Naive thymus-derived CD8-positive, alpha-beta T cell (primary cell): ENCODE data around the gene GPC3. TPM values are rescaled to one million over a fixed set of nuclear protein-coding genes. Genes with fewer than 3 reads are reported as not detected.

Source experiments
- ATAC-seq, 2 donors: fragments of 150-1000 bp; cut with Tn5 transposase in 1 of 2; sonication (Bioruptor Pico), chemical (Tn5 transposase) in 1 of 2; 1 replicate in 1 of 2; 2 replicates in 1 of 2; pipeline ENCODE4 v1.10.0; 2021; ENCODE audit warnings: mild to moderate bottlenecking in 2 of 2, moderate library complexity in 2 of 2
- POLR2A ChIA-PET: fragments of 350-600 bp; sonication (Branson Sonifier 250); formaldehyde crosslinking; loops from one replicate; lab custom pipeline; 2021; ENCODE audit warnings: antibody characterized with exemption; lab: Charles Lee
- DNase-seq, 10 donors: peaks; one replicate each; pipeline versions ENCODE4 v3.0.0 to v3.0.0-alpha.2; 2020 to 2022
- H3K27ac Mint-ChIP-seq, 10 donors: one replicate each; pipeline ENCODE4 v1.8.0; 2020 to 2022; ENCODE audit warnings: mild to moderate bottlenecking in 10 of 10, mixed read lengths in 10 of 10, moderate library complexity in 4 of 10, inconsistent platforms in 1 of 10
- H3K27me3 Mint-ChIP-seq, 5 donors: one replicate each; pipeline ENCODE4 v1.8.0; 2021 to 2022; ENCODE audit warnings: mixed read lengths in 5 of 5
- H3K36me3 Mint-ChIP-seq, 3 donors: one replicate each; pipeline ENCODE4 v1.8.0; 2020 to 2022; ENCODE audit warnings: mixed read lengths in 3 of 3, mild to moderate bottlenecking in 2 of 3, inconsistent platforms in 1 of 3
- H3K4me1 Mint-ChIP-seq, 4 donors: one replicate each; pipeline ENCODE4 v1.8.0; 2021 to 2022; ENCODE audit warnings: mixed read lengths in 4 of 4
- H3K4me3 Mint-ChIP-seq, 10 donors: one replicate each; pipeline ENCODE4 v1.8.0; 2020 to 2022; ENCODE audit warnings: mild to moderate bottlenecking in 10 of 10, mixed read lengths in 10 of 10, moderate library complexity in 6 of 10, inconsistent platforms in 1 of 10
- H3K9me3 Mint-ChIP-seq, 9 donors: one replicate each; pipeline ENCODE4 v1.8.0; 2020 to 2022; ENCODE audit warnings: mixed read lengths in 9 of 9, mild to moderate bottlenecking in 3 of 9, inconsistent platforms in 1 of 9, moderate library complexity in 1 of 9
- polyA plus RNA-seq, 3 donors: library from polyadenylated mRNA; unstranded; fragments of 300-500 nt; fragmentation: Illumina TruSeq; gene quantifications; one replicate each; pipeline ENCODE4 v1.2.3, GENCODE V29; 2021
- total RNA-seq, 8 experiments: library from RNA in 2 of 8; stranded (reverse) in 2 of 8; gene quantifications; one replicate each; pipeline ENCODE4 v1.2.3 and lab custom pipeline; 2021 to 2026

Gene GPC3
- total and polyA plus RNA-seq, 5 experiments from 2014 or later = 2.3 to 3.9 (median 2.6) TPM; not detected in 2

GRCh38 chrX:134013092-134013497 lies 27.7 kb upstream of the GPC3 start:
- POLR2A ChIA-PET = no interaction called here
- ATAC-seq = no peak
- peaks cover 0 to 2% (median 0%) of the 10 kb centered on the region in 9 donors for H3K9me3 Mint-ChIP-seq
- no peaks in the 10 kb centered on the region for H3K36me3 Mint-ChIP-seq
- peaks cover 0 to 4% (median 2%) of the 10 kb centered on the region in 5 donors for H3K27me3 Mint-ChIP-seq
- DNase-seq = no peak
- no peaks in the 10 kb centered on the region for H3K4me1 Mint-ChIP-seq
- H3K4me3 Mint-ChIP-seq = no peak overlapping the region
- H3K27ac Mint-ChIP-seq = no peak overlapping the region

GRCh38 chrX:134010690-134011089 lies 25.3 kb upstream of the GPC3 start:
- Mint-ChIP-seq H3K36me3 (no peaks in the 10 kb centered on the region), H3K4me1 (no peaks in the 10 kb centered on the region), H3K27me3 (peaks cover 0 to 2% (median 0%) of the 10 kb centered on the region in 5 donors), H3K27ac (no peak overlapping the region), H3K4me3 (no peak overlapping the region), H3K9me3 (no peaks in the 10 kb centered on the region)
- no peak for DNase-seq
- ATAC-seq = no peak
- POLR2A ChIA-PET = interaction anchor here (0.6 kb wide), 1 partner anchor 409 kb away, joined by 4 read pairs; no protein-coding TSS in a partner anchor

GRCh38 chrX:134007716-134008115 lies 22.3 kb upstream of the GPC3 start:
- ATAC-seq = no peak
- POLR2A ChIA-PET = no interaction called here
- Mint-ChIP-seq H3K27ac (no peak overlapping the region), H3K4me1 (no peaks in the 10 kb centered on the region), H3K4me3 (no peak overlapping the region), H3K9me3 (no peaks in the 10 kb centered on the region), H3K36me3 (no peaks in the 10 kb centered on the region), H3K27me3 (peaks cover 0 to 8% (median 0%) of the 10 kb centered on the region in 5 donors)
- no peak for DNase-seq

- Mint-ChIP-seq H3K27me3 (peaks cover 0 to 8% (median 0%) of the 10 kb centered on the region in 5 donors), H3K4me1 (no peaks in the 10 kb centered on the region), H3K36me3 (no peaks in the 10 kb centered on the region), H3K27ac (no peak overlapping the region), H3K4me3 (no peak overlapping the region), H3K9me3 (no peaks in the 10 kb centered on the region)
- POLR2A ChIA-PET = no interaction called here
- ATAC-seq (no peak), DNase-seq (no peak)
These were observed 21.2 kb upstream of the GPC3 start for GRCh38 chrX:134006484-134007161.

- DNase-seq (no peak), ATAC-seq (no peak)
- Mint-ChIP-seq H3K9me3 (no peaks in the 10 kb centered on the region), H3K27ac (no peak overlapping the region), H3K4me1 (no peaks in the 10 kb centered on the region), H3K36me3 (no peaks in the 10 kb centered on the region), H3K4me3 (no peak overlapping the region), H3K27me3 (peaks cover 0 to 10% (median 2%) of the 10 kb centered on the region in 5 donors)
- POLR2A ChIA-PET = no interaction called here
These were observed 18.7 kb upstream of the GPC3 start for GRCh38 chrX:134004084-134004483.

- H3K9me3 Mint-ChIP-seq = no peaks in the 10 kb centered on the region
- ATAC-seq (no peak), DNase-seq (no peak)
- no peak overlapping the region for H3K4me3 Mint-ChIP-seq
- peaks cover 0 to 9% (median 2%) of the 10 kb centered on the region in 5 donors for H3K27me3 Mint-ChIP-seq
- no peaks in the 10 kb centered on the region for H3K4me1 Mint-ChIP-seq
- POLR2A ChIA-PET = no interaction called here
- no peak overlapping the region for H3K27ac Mint-ChIP-seq
- no peaks in the 10 kb centered on the region for H3K36me3 Mint-ChIP-seq
These were observed 17.7 kb upstream of the GPC3 start for GRCh38 chrX:134002921-134003615.

- DNase-seq = no peak
- no peak for ATAC-seq
- no peak overlapping the region for H3K27ac Mint-ChIP-seq
- no peaks in the 10 kb centered on the region for H3K4me1 Mint-ChIP-seq
- H3K27me3 Mint-ChIP-seq = peaks cover 0 to 10% (median 2%) of the 10 kb centered on the region in 5 donors
- no peaks in the 10 kb centered on the region for H3K9me3 Mint-ChIP-seq
- POLR2A ChIA-PET = no interaction called here
- no peaks in the 10 kb centered on the region for H3K36me3 Mint-ChIP-seq
- no peak overlapping the region for H3K4me3 Mint-ChIP-seq
These were observed 15.2 kb upstream of the GPC3 start for GRCh38 chrX:134000260-134001245.

GRCh38 chrX:133999031-133999705 lies 13.8 kb upstream of the GPC3 start:
- no peak overlapping the region for H3K4me3 Mint-ChIP-seq
- no peak overlapping the region for H3K27ac Mint-ChIP-seq
- DNase-seq = no peak
- no peaks in the 10 kb centered on the region for H3K36me3 Mint-ChIP-seq
- H3K9me3 Mint-ChIP-seq = no peaks in the 10 kb centered on the region
- H3K4me1 Mint-ChIP-seq = no peaks in the 10 kb centered on the region
- POLR2A ChIA-PET = no interaction called here
- no peak for ATAC-seq
- peaks cover 0 to 6% (median 2%) of the 10 kb centered on the region in 5 donors for H3K27me3 Mint-ChIP-seq

- Mint-ChIP-seq H3K36me3 (no peaks in the 10 kb centered on the region), H3K9me3 (no peaks in the 10 kb centered on the region), H3K27ac (no peak overlapping the region), H3K4me3 (no peak overlapping the region), H3K27me3 (peaks cover 0 to 4% (median 0%) of the 10 kb centered on the region in 5 donors), H3K4me1 (no peaks in the 10 kb centered on the region)
- ATAC-seq (no peak), DNase-seq (no peak)
- POLR2A ChIA-PET = no interaction called here
These were observed 10.4 kb upstream of the GPC3 start for GRCh38 chrX:133995759-133996158.

GRCh38 chrX:133994576-133994975 lies 9.2 kb upstream of the GPC3 start:
- Mint-ChIP-seq H3K27me3 (peaks cover 0 to 4% (median 0%) of the 10 kb centered on the region in 5 donors), H3K27ac (no peak overlapping the region), H3K36me3 (no peaks in the 10 kb centered on the region), H3K4me1 (no peaks in the 10 kb centered on the region), H3K4me3 (no peak overlapping the region), H3K9me3 (no peaks in the 10 kb centered on the region)
- no peak for DNase-seq
- no peak for ATAC-seq
- POLR2A ChIA-PET = no interaction called here

GRCh38 chrX:133992882-133993281 lies 7.5 kb upstream of the GPC3 start:
- no peak overlapping the region for H3K27ac Mint-ChIP-seq
- no peaks in the 10 kb centered on the region for H3K36me3 Mint-ChIP-seq
- no peak overlapping the region for H3K4me3 Mint-ChIP-seq
- no peaks in the 10 kb centered on the region for H3K4me1 Mint-ChIP-seq
- DNase-seq (no peak), ATAC-seq (no peak)
- no peaks in the 10 kb centered on the region for H3K9me3 Mint-ChIP-seq
- POLR2A ChIA-PET = no interaction called here
- peaks cover 0 to 4% (median 0%) of the 10 kb centered on the region in 5 donors for H3K27me3 Mint-ChIP-seq

- ATAC-seq (no peak), DNase-seq (no peak)
- Mint-ChIP-seq H3K27ac (no peak overlapping the region), H3K4me1 (no peaks in the 10 kb centered on the region), H3K36me3 (no peaks in the 10 kb centered on the region), H3K27me3 (peaks cover 0 to 4% (median 0%) of the 10 kb centered on the region in 5 donors), H3K9me3 (no peaks in the 10 kb centered on the region), H3K4me3 (no peak overlapping the region)
- POLR2A ChIA-PET = no interaction called here
These were observed 6.4 kb upstream of the GPC3 start for GRCh38 chrX:133991814-133992213.
